ENCODE results near the gene TNRC6C.

TNRC6C gene

DNA sequence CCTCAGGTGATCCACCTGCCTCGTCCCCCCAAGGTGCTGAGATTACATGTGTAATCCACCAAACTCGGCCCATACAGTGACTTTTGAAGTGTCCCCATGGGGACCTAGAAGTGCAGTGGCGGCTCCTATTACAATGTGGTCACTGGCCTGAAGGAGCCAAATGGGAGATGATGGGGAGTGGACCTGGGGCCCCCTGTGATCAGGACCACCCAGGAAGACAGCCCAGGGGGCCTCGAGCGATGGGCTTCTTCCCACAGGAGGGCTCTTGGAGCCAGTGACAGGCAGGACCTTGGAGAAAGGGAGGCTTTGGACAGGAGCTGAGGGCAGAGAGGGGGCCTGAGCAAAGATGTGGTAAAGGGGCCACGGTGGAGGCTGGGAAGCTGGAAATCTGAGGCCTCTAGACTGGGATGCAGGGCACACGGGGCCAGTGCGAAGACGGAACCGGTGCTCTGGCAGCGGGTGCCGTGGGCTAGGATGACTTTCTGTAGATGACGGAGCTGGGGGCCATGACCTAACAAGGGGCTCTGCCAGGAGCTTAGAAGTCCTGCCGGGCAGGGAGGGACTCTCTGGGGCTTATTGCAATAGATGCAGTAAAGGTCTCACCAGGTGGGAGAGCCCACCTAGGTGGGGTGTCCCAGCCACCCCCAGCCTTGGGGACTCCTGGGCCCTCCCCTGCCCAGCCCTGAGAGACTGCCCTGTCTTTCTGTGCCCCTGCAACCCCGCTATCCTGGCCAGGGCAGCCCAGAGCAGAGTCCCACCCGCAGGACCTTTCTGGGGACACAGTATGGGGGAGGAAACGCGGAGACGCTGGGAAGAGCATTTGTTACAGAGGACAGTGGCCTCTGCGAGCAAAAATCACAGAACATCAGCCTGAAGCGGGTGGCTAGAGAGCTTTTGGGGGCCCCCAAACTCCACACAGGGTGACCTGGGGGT, 185.0 kb downstream of the TNRC6C start:
- DNase-seq = no peak

- DNase-seq = peak; percentile 28 to 50
These were observed 185.7 kb downstream of the TNRC6C start for GRCh38 chr17:78144147-78144719.

GRCh38 chr17:78144736-78145641, 186.5 kb downstream of the TNRC6C start:
- no peak for DNase-seq

DNA sequence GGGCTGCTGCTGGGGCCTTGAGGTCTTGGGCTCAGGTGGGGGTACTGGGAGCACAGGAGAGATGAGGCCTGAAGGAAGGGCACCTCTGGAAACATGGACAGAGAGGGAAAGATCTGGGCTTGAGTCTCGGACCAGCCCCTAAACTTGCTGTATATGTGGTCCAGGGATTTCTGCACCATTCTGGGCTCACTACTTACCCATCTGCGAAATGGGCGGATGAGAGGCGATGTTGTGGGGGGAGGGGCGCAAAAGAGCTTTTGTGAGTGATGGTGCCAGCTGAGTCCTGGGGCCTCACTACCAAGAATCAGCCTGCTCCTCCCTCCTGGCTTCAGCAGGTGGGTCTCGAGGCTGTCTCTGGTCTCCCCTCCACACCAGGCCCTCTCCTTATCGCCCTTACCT, 188.0 kb downstream of the TNRC6C start:
- no peak for DNase-seq

DNA sequence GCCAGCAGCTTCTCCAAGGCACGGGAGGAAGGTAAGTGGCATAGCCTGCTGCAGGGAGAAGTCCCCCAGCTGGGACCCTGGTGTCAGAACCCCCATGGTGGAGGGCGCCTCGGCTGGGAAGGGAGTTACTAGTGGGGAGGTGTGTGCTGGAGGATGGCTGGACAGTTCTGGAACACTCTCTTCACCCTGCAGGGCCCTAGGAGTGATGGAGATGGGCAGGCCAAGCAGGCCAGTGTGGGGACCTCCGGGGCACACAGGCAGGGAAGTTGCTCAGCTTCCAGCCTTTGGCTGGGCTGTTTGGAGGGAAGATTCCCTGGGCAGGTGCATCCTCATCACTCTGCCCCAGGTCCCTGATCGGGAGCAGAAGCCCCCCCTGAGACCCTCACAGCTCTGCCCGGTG, 188.4 kb downstream of the TNRC6C start:
- no peak for DNase-seq

GRCh38 chr17:78147315-78147998, 189.0 kb downstream of the TNRC6C start:
- DNase-seq = no peak

DNA sequence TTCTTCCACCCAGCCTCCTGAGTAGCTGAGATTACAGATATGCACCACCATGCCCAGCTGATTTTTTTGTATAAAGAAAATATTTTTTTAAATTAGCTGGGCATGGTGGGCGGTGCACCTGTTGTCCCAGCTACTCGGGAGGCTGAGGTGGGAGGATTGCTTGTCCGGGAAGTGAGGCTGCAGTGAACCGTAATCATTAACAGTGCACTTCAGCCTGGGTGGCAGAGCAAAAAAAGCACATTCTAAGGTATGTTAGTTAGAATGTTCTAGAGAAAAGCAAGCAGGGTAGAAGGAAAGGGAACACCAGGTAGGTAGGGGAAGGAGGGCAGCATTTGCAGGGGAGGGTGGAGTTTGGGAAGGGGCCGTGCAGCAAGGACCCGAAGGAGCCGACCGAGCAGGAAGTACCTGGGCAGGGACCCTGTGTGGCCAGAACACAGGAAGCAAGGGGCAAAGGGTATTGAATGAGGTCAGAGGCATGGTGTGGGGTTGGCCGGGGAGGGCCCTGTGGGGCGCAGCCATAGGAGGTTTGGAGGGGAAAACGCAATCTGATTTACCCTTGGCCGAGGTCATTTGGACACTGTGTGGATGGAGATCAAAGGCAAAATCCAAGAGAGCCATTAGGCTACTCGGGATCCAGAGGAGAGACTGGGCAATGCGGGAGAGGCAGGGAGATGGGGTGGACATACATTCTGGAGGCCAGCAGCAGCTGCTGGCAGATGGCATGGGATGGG, 189.9 kb downstream of the TNRC6C start:
- no peak for DNase-seq

- no peak for DNase-seq
These were observed 193.1 kb downstream of the TNRC6C start for GRCh38 chr17:78151514-78152008.

DNA sequence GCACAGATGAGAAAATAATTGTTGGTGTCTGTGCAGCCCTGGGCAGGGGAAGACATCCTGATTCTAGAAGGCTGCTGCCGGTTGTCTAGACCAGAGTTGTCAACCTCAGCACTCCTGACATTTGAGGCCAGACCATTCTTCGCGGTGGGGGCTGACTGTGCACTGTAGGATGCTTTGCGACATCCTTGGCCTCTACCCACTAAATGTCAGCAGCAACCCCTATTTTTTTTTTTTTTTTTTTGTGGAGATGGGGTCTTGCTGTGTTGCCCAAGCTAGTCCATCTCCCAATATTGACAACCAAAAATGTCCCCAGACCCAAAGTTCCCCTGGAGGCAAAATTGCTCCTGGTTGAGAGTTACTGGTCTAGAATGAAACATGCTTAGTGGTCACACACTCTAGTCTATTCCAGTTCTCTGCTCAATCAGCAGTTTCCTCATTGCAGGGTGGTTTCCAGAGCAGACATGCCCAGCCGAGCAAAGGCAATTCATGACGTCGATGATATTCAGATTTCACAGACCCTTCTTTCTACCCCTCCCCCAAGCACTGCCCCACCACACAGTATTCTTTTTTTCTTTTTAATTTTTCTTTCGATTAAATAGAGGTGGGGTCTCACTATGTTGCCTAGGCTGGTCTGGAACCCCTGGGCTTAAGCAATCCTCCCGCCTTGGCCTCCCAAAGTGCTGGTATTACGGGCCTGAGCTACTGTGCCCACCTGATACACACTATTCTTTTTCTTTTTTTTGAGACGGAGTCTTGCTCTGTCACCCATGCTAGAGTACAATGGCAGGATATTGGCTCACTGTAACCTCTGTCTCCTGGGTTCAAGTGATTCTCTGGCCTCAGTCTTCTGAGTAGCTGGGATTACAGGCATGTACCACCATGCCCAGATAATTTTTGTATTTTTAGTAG, 196.7 kb downstream of the TNRC6C start:
- no peak for DNase-seq
